HG03103 (cell line): ENCODE data around the gene PHTF2.

Experiments
- ATAC-seq: cut with Tn5 transposase; IDR thresholded peaks from one replicate; pipeline ENCODE4 v1.9.1; 2021; ENCODE audit warnings: low read depth; ENCODE audit not compliant: unreplicated experiment

PHTF2 gene

DNA sequence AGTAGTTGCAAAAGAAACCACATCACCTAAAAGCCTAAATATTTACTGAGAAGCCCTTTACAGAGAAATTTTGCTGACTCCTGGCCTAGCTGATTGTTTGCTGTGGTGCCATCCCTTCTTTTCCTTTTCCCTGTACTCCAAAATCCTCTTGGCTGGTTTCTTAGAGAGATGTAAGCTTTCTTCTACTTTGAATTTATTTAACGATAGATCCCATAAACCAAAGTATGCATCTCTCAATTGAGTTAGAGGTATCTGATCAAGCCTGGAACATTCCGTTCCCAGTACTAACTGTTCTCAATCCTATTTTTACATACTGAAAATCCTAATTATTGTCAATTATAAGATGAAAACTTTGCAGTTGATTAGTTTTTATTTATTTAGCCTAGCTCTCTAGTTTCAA lies 6.6 kb upstream of the PHTF2 start:
- ATAC-seq: no peak

DNA sequence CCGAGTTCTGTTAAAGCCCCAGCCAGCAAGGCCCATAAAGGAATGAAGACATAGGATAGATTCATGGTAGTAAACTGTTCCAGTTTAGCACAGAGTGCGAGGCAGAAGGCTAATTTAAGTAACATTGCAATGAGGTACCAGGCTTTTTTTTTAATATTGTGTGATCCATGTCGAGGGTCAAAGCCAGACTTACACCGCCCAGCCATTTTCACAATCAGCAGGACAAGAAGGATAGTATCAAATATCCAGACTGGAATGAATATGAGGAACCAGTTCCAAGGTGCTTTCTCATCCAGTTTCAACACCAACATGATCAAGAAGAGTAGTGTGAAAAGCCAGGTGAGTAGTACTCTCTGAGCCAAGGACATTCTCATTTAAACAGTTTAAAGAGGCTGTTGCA lies 4.6 kb upstream of the PHTF2 start:
- no peak for ATAC-seq

GRCh38 chr7:77796109-77796508 lies 2.5 kb upstream of the PHTF2 start:
- no peak for ATAC-seq

DNA sequence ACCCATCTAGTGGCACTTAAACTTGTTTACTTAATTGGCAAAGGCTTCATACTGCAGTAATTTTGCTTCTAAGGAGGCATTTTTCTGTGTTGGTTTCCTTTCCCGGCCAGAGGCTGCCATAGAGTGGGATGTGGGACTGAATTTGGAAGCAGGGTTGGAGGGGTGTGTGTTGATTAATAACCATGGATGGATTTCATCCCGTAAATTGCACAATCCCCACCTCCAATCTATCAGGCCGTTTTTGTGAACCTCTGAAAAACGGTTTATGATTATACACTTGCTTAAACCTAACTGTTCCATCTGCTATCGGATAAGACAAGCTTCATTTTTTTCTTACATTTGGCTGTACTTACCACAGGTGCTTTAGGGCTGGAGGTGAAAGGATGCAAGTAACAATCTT lies 1.6 kb upstream of the PHTF2 start:
- no peak for ATAC-seq

GRCh38 chr7:77797734-77798393 lies 709 bp upstream of the PHTF2 start:
- ATAC-seq: peak; percentile 18

- no peak for ATAC-seq
Observed at GRCh38 chr7:77799078-77799964, 748 bp downstream of the PHTF2 start.

DNA sequence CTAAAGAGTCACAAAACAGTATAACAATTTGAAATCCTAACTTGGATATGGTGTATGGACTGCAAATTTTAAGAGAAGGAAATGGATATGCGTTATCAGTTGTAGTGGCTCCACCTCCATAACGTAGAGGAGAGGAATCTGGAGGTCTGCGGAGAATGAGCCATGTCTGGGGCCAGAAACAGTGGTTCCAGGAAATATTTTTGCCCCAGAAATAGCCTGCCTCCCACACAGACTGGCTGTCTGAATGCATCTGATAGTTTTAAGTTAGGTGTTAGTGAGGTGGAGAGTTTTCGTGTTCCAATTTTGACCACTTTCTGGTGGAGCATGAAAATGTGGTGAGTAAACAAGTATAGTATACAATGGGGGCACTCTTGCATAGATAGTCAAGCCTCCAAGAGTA lies 1.6 kb downstream of the PHTF2 start:
- ATAC-seq: no peak

- ATAC-seq: no peak
Observed at GRCh38 chr7:77800730-77801129, 2.2 kb downstream of the PHTF2 start.

DNA sequence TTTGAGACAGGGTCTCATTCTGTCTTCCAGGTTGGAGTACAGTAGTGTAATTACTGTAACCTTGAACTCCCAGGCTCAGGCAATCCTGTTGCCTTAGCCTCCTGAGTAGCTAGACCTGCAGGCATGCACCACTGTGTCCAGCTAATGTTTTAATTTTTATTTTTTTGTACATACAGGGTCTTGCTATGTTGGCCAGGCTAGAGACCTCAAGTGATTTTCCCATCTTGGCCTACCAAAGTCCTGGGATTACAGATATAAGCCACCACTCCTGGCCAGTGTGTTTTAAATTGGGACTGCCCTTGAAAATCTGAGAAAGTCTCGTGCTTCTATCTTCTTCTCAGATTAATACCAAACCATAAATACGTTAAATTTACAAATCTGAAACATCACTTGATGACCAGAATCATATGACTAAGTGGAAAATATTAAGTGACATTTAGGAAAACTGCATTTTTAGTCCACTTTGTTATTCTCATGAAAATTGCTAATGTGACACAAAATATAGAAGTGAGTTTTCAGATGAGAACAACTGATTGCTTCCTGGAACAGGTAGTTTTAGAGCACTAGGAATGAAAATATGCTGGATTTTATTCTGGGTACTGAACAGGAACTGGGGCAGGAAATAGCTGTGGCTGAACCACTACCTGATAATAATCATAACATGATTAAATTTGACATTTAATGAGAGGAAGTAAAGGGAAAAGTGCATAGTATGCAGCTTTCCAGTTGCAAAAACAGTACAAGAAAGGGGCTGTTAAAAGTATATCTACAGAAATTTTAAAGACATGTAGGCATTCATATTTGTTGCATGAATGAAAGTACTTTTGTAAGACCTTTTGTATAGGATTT lies 4.2 kb downstream of the PHTF2 start:
- no peak for ATAC-seq

DNA sequence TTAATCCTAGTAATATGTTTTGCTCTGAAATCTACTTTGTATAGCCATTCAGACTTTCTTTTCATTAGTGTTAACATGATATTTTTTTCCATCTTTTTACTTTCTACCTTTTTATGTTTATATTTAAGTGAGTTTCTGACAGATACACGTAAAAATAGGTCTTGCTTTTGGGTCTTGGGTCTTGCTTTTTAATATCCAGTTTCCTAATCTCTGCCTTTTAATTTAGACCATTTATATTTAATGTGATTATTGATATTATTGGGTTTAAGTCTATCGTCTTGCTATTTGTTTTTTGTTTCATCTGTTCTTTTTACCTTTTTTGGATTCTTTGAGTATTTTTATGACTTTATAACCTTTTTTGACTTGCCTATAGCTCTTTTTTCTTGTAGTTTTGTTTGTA lies 7.9 kb downstream of the PHTF2 start:
- ATAC-seq: no peak

- no peak for ATAC-seq
Observed at GRCh38 chr7:77808517-77808916, 9.9 kb downstream of the PHTF2 start.

GRCh38 chr7:77811516-77812289 lies 13.1 kb downstream of the PHTF2 start:
- ATAC-seq: no peak

DNA sequence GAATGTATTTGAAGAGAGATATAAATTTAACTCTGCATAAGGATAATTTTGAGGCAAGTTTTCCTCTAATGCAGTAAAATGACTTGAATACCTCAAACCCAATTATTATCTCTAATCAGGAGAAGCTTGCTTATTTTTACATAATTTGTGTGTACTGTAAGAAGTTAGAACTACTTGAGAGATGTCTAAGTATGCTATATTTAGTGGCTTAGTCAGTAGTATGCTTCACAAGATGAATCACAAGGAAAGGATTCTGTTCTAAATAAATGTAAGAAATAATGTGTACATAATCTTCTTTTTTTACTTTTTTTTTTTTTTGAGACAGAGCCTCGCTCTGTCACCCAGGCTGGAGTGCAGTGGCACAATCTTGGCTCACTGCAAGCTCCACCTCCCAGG lies 13.7 kb downstream of the PHTF2 start:
- no peak for ATAC-seq

GRCh38 chr7:77813180-77813579 lies 14.6 kb downstream of the PHTF2 start:
- ATAC-seq: no peak

DNA sequence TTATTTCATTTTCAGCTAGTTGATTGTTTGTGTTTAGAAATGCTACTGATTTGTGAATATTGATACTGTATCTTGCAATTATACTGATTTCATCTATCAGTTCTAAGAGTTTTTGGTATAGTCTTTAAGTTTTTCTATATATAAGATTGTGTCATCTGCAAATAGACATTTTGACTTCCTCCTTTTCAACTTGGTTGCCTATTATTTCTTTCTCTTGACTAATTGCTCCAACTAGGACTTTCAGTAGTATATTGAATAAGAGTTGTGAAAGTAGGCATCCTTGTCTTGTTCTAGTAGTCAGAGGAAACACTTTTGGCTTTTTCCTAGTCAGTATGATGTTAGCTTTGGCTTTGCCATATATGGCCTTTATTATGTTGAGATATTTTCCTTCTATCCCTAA lies 20.4 kb downstream of the PHTF2 start:
- ATAC-seq: no peak

- no peak for ATAC-seq
Observed at GRCh38 chr7:77820967-77821366, 22.4 kb downstream of the PHTF2 start.

- ATAC-seq: no peak
Observed at GRCh38 chr7:77822269-77822668, 23.7 kb downstream of the PHTF2 start.

GRCh38 chr7:77823787-77824186 lies 25.2 kb downstream of the PHTF2 start:
- ATAC-seq: no peak

GRCh38 chr7:77824636-77825035 lies 26.1 kb downstream of the PHTF2 start:
- no peak for ATAC-seq

GRCh38 chr7:77825131-77825530 lies 26.6 kb downstream of the PHTF2 start:
- ATAC-seq: no peak
